Measurements from ENCODE around the gene CHCHD6.
A peak's percentile ranks its signal among the peaks of the same experiment; 100 is the strongest.

The CHCHD6 gene

GRCh38 chr3:126959136-126959920 is 255.3 kb downstream of the CHCHD6 start:
- Histone ChIP-seq H3K4me3 (no peak overlapping the region), H3K27ac (peak overlapping the region in 14 of 21 experiments; percentile 11 to 84 (median 70))

- H3K4me3 ChIP-seq: no peak overlapping the region
- H3K27ac ChIP-seq: peak overlapping the region in 18 of 21 experiments; percentile 11 to 84 (median 74)
Observed at GRCh38 chr3:126959921-126960603, 256.0 kb downstream of the CHCHD6 start.

DNA sequence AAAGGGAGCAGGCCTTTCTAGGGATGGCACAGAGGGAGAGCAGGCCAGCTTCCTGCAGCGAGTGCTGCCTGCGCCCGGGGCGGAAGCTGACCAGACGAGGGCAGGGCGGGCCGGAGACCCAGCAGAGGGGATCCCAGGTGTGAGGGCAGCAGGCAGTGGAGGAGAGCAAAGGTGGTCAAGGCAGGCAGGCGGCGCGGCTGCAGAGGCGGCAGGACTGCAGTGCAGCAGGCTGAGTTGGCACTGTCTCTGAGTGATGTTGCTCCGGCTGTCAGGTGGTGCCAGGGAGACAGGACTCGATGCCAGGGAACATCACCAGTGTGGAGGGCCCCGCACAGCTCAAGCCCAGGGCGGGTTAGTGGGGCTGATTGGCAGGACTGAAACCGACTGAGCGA is 256.6 kb downstream of the CHCHD6 start:
- no peak overlapping the region for H3K4me3 ChIP-seq
- H3K27ac ChIP-seq: peak overlapping the region in 18 of 21 experiments; percentile 11 to 84 (median 74)

- Histone ChIP-seq H3K4me3 (no peak overlapping the region), H3K27ac (peak overlapping the region in 19 of 21 experiments; percentile 32 to 84 (median 74))
Observed at GRCh38 chr3:126961191-126961790, 257.3 kb downstream of the CHCHD6 start.

- Histone ChIP-seq H3K27ac (peak overlapping the region in 19 of 21 experiments; percentile 13 to 84 (median 73)), H3K4me3 (no peak overlapping the region)
Observed at GRCh38 chr3:126961791-126962461, 257.9 kb downstream of the CHCHD6 start.

- Histone ChIP-seq H3K4me3 (no peak overlapping the region), H3K27ac (peak overlapping the region in 12 of 21 experiments; percentile 32 to 84 (median 74))
Observed at GRCh38 chr3:126962756-126963155, 258.7 kb downstream of the CHCHD6 start.

DNA sequence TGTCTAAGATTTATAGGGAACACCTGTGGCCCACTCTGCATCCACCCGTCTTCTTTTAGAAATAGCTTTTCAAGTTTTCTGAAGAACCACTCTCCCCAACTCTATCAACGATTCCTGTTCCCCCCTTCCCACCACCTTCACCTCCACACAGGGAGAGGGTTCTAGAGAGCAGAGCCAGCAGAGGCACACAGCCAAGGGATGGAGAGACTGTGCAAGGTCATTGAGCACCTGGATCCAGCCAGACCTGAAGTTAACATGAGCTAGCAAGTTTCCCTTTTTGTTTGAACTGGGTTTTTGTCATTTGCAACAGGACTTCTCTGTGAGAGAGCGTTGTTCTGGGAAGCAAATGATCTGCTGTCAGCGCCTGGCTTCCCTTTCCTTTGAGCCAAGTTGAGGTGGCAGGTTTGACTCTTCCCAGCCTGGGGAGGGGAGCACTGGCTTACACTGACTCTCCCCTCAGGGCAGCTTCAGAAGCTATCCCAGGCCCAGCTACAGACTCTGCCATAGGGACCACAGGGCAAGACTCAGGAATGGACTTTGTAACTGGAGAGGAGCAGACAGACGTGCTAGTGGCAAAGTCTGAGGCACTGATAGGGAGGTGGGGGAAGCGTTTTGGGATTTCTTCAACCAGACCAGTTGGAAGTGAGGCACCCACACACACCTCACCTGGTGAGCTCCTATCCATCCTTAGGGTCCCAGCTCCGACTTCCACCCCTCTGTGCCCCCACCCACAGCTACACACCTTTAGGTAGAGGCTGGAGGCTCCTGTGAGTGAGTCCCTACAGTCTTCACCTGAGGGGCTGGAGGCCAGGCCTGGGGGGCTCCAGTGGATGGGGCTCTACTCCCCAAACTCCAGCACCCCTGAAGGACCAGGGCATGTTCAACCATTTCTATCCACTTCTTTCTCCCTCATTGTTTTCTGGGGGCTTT is 259.5 kb downstream of the CHCHD6 start:
- H3K27ac ChIP-seq: no peak overlapping the region
- no peak overlapping the region for H3K4me3 ChIP-seq

DNA sequence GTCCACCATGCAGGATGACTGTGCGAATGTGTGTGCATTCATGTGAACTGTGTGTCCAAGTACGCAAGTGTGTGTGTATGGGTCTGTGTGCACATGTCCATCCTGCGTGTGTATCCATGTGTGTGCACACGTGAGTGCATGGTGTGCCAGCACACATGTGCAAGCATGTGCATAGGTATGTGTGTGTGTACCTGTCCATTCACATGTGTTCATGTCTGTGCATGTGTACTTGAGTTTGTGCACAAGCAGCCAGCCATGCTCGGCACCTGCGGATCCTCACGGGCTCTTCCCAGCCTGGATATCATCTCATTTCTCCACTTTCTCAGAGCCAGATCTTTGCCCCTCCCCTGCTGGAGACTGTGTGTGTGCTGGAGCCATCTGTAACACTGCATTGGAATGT is 260.2 kb downstream of the CHCHD6 start:
- H3K4me3 ChIP-seq: no peak overlapping the region
- H3K27ac ChIP-seq: no peak overlapping the region

GRCh38 chr3:126964950-126965349 is 260.9 kb downstream of the CHCHD6 start:
- no peak overlapping the region for H3K27ac ChIP-seq
- no peak overlapping the region for H3K4me3 ChIP-seq

- H3K4me3 ChIP-seq: no peak overlapping the region
- no peak overlapping the region for H3K27ac ChIP-seq
Observed at GRCh38 chr3:126965526-126966080, 261.6 kb downstream of the CHCHD6 start.

- Histone ChIP-seq H3K4me3 (no peak overlapping the region), H3K27ac (no peak overlapping the region)
Observed at GRCh38 chr3:126967386-126967785, 263.3 kb downstream of the CHCHD6 start.

GRCh38 chr3:126968391-126969390 is 264.7 kb downstream of the CHCHD6 start:
- H3K27ac ChIP-seq: no peak overlapping the region
- H3K4me3 ChIP-seq: no peak overlapping the region

- Histone ChIP-seq H3K4me3 (no peak overlapping the region), H3K27ac (no peak overlapping the region)
Observed at GRCh38 chr3:126969586-126969985, 265.5 kb downstream of the CHCHD6 start.

DNA sequence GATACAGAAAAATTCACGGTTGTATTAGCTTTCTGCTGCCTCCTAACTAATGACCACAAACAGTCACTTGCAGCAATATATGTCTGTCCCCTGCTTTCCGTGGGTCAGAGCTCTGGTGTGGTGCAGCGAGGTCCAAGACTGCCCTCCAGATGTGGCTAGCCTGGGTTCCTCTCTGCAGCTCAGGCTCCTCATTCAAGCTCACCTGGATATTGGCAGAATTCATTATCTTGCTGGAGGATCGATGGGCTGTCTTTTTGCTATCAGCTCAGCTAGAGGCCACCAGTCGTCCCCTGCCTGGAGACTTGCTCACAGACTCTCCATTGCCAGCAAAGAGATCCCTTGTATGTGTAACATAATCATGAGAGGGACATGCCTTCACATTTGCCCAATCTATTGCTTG is 266.1 kb downstream of the CHCHD6 start:
- no peak overlapping the region for H3K4me3 ChIP-seq
- no peak overlapping the region for H3K27ac ChIP-seq

DNA sequence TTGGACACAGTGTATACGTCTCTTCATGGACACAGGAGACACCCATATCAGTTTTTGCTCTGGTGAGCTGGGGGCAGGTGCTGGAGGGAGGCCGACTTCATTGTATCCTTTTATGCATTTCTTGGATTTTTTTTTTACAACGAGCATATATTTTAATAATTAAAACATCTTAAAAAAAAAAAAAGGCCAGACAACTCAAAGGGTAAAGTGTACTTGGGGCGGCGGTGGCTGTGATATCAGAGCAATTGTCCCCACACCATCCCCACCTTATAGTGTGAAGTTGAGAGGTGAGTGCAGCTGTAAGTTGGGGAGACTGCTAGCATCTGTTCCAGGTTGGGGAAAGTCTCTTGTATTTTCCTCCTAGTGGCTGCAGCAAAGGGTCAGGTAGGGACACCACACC is 266.9 kb downstream of the CHCHD6 start:
- Histone ChIP-seq H3K4me3 (no peak overlapping the region), H3K27ac (no peak overlapping the region)

DNA sequence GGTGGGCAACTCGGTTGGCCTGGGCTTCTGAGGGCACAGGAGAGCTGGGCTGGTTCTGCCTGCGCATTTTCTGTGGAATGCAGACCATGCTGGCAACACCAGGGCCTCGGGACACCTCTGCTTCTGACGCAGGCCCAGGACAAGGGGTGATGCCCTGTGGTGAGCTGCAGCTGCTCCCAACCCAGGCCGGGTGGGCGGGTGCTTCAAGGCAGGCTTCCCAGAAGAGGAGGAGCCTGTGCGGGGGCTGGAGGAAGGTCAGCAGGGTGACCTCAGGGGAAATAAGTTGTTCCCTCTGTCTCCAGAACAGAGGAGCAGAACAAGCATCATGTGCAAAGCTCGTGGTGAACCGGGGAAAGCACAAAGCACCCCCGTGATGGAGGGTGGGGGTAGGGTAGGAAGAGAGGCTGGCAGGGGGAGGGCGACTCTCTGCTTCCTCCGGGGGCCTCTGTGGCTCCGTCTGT is 267.9 kb downstream of the CHCHD6 start:
- H3K27ac ChIP-seq: peak overlapping the region in 11 of 21 experiments; percentile 20 to 77 (median 59)
- no peak overlapping the region for H3K4me3 ChIP-seq

GRCh38 chr3:126972866-126973265 is 268.8 kb downstream of the CHCHD6 start:
- Histone ChIP-seq H3K4me3 (no peak overlapping the region), H3K27ac (peak overlapping the region in 8 of 21 experiments; percentile 23 to 69 (median 48))
